22Rv1 (cell line): ENCODE data around the gene TESK2.

ENCODE experiments used
- ZFX ChIP-seq: fragments of 450-650 bp; IDR thresholded peaks from 2 replicates; pipeline ENCODE4 v1.6.1; 2017; ENCODE audit warnings: antibody characterized with exemption, borderline replicate concordance
- TF ChIP-seq, protein P1 (sequence below): fragments of 450-650 bp; IDR thresholded peaks from 2 replicates; pipeline ENCODE4 v1.5.1; 2017; ENCODE audit warnings: mild to moderate bottlenecking

DNA sequence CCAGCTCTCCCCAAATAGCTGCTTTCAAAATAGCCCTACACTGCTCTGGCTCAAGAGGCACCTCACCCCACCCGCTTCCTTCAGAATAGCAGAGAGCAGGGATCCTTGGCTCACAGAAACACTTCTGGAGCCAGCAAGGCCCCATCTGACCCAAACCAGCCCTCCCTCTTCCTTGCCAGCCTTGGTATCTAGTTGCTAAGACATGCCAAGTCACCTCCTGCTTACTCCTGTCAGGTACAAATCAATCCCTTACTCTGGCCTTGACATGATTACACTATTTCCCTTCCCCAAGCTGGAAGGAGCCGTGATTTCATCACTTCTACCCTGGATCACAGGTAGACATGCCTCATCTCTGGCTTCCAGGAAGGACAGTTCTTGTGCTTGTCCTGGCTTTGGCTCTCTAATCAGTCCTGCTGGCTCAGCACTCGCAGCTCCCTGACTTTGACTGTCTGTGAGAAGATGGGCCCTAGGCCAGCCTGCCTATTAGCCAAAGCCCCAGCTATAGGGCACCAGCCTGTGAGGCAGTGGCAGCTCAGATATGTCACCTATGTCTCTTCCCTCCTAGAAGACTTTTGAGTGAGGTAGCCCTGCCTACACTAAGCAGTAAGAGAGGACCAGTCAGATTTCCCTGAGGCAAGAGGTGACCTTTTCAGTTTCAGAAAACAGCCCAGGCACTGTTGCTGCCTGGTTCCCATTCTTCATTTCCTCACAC, 141.8 kb downstream of the TESK2 start:
- TF ChIP-seq, protein P1, sequence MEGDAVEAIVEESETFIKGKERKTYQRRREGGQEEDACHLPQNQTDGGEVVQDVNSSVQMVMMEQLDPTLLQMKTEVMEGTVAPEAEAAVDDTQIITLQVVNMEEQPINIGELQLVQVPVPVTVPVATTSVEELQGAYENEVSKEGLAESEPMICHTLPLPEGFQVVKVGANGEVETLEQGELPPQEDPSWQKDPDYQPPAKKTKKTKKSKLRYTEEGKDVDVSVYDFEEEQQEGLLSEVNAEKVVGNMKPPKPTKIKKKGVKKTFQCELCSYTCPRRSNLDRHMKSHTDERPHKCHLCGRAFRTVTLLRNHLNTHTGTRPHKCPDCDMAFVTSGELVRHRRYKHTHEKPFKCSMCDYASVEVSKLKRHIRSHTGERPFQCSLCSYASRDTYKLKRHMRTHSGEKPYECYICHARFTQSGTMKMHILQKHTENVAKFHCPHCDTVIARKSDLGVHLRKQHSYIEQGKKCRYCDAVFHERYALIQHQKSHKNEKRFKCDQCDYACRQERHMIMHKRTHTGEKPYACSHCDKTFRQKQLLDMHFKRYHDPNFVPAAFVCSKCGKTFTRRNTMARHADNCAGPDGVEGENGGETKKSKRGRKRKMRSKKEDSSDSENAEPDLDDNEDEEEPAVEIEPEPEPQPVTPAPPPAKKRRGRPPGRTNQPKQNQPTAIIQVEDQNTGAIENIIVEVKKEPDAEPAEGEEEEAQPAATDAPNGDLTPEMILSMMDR = no peak
- TF ChIP-seq ZFX = no peak
